ENCODE measurements around the gene HDGF.
A peak's percentile ranks its signal among the peaks of the same experiment; 100 is the strongest.

DNA sequence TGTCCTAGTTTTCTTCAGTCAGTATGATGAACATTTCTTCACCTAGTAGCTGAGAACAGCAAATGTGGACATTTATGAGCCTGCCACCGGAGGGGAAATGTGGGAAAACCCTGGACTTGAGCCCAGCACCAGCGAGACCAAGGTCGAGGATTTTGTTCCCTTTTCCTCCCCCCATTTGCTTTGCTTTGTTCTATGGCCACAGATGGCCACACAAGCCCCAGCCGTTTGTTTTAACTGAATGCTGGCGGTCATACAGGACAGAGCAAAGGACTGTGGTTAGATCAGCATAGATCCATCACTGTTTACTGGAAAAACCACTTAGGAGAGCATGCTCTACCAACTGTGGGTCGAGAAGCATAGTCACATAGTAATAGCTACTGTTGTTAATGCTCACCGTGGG, 44.3 kb upstream of the HDGF start:
- TF ChIP-seq, protein P1, sequence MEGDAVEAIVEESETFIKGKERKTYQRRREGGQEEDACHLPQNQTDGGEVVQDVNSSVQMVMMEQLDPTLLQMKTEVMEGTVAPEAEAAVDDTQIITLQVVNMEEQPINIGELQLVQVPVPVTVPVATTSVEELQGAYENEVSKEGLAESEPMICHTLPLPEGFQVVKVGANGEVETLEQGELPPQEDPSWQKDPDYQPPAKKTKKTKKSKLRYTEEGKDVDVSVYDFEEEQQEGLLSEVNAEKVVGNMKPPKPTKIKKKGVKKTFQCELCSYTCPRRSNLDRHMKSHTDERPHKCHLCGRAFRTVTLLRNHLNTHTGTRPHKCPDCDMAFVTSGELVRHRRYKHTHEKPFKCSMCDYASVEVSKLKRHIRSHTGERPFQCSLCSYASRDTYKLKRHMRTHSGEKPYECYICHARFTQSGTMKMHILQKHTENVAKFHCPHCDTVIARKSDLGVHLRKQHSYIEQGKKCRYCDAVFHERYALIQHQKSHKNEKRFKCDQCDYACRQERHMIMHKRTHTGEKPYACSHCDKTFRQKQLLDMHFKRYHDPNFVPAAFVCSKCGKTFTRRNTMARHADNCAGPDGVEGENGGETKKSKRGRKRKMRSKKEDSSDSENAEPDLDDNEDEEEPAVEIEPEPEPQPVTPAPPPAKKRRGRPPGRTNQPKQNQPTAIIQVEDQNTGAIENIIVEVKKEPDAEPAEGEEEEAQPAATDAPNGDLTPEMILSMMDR (IDR thresholded peaks at IDR 0.05; ENCODE audit: low read depth, low read length, missing input control) = no peak
- TF ChIP-seq RXRA (IDR thresholded peaks at IDR 0.05) (peak; percentile 8 to 41), EGR1 (IDR thresholded peaks at IDR 0.05; ENCODE audit: low read depth in 2 of 2) (no peak), RAD21 (IDR thresholded peaks at IDR 0.05) (peak in 1 of 2 donors; percentile 4), NR2F2 (IDR thresholded peaks at IDR 0.05) (no peak), ATF3 (IDR thresholded peaks at IDR 0.05) (no peak), GABPA (IDR thresholded peaks at IDR 0.05 in 1 of 2, conservative IDR thresholded peaks at IDR 0.05 in 1 of 2) (no peak), JUND (IDR thresholded peaks at IDR 0.05) (no peak), TAF1 (conservative IDR thresholded peaks at IDR 0.05) (no peak), YY1 (IDR thresholded peaks at IDR 0.05) (peak; percentile 20), HNF4A (conservative IDR thresholded peaks at IDR 0.05) (peak; percentile 52 to 57), SP1 (IDR thresholded peaks at IDR 0.05) (peak; percentile 44)
- TF ChIP-seq, protein P2, sequence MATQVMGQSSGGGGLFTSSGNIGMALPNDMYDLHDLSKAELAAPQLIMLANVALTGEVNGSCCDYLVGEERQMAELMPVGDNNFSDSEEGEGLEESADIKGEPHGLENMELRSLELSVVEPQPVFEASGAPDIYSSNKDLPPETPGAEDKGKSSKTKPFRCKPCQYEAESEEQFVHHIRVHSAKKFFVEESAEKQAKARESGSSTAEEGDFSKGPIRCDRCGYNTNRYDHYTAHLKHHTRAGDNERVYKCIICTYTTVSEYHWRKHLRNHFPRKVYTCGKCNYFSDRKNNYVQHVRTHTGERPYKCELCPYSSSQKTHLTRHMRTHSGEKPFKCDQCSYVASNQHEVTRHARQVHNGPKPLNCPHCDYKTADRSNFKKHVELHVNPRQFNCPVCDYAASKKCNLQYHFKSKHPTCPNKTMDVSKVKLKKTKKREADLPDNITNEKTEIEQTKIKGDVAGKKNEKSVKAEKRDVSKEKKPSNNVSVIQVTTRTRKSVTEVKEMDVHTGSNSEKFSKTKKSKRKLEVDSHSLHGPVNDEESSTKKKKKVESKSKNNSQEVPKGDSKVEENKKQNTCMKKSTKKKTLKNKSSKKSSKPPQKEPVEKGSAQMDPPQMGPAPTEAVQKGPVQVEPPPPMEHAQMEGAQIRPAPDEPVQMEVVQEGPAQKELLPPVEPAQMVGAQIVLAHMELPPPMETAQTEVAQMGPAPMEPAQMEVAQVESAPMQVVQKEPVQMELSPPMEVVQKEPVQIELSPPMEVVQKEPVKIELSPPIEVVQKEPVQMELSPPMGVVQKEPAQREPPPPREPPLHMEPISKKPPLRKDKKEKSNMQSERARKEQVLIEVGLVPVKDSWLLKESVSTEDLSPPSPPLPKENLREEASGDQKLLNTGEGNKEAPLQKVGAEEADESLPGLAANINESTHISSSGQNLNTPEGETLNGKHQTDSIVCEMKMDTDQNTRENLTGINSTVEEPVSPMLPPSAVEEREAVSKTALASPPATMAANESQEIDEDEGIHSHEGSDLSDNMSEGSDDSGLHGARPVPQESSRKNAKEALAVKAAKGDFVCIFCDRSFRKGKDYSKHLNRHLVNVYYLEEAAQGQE (IDR thresholded peaks at IDR 0.05) = no peak
- TF ChIP-seq, protein P3, sequence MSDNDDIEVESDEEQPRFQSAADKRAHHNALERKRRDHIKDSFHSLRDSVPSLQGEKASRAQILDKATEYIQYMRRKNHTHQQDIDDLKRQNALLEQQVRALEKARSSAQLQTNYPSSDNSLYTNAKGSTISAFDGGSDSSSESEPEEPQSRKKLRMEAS (IDR thresholded peaks at IDR 0.05) = no peak
